MM.1S (cell line): ENCODE data around the gene SLCO3A1.

Experiments
- CTCF ChIP-seq: fragments of 300-600 bp; sonication (generic); IDR thresholded peaks from 2 replicates; pipeline ENCODE4 v1.5.1; 2016; ENCODE audit warnings: antibody characterized with exemption, low read length, mixed read lengths
- EZH2 ChIP-seq: fragments of 300-600 bp; sonication (generic); optimal IDR thresholded peaks from 2 replicates; pipeline ENCODE3; 2017; ENCODE audit warnings: low read depth, mild to moderate bottlenecking, antibody characterized with exemption, low read length, mixed read lengths
- EZH2phosphoT487 ChIP-seq: fragments of 300-600 bp; sonication (generic); IDR thresholded peaks from 2 replicates; pipeline ENCODE4 v1.6.1; 2018; ENCODE audit warnings: antibody characterized with exemption, low read length

GRCh38 chr15:91853511-91853947 lies at the start of gene SLCO3A1:
- no peak for TF ChIP-seq CTCF
- TF ChIP-seq EZH2phosphoT487, result no peak
- TF ChIP-seq EZH2, result no peak
